Breast epithelium (tissue), 3 donors: ENCODE measurements around the gene GTF2E1.

Experiments
- POLR2AphosphoS5 ChIP-seq, 3 donors: sonication (generic); formaldehyde crosslinking; IDR thresholded peaks; one replicate each; pipeline ENCODE4 v1.6.1; 2017; ENCODE audit warnings: antibody characterized with exemption in 3 of 3
- TF ChIP-seq, protein P1 (sequence below), 3 donors: fragments of 450-650 bp; IDR thresholded peaks; one replicate each; pipeline ENCODE4 v1.5.1; 2016 to 2017; ENCODE audit warnings: antibody characterized with exemption in 3 of 3, mild to moderate bottlenecking in 3 of 3, moderate library complexity in 3 of 3

GRCh38 chr3:120821426-120821825 is 78.9 kb downstream of the GTF2E1 start:
- TF ChIP-seq, protein P1, sequence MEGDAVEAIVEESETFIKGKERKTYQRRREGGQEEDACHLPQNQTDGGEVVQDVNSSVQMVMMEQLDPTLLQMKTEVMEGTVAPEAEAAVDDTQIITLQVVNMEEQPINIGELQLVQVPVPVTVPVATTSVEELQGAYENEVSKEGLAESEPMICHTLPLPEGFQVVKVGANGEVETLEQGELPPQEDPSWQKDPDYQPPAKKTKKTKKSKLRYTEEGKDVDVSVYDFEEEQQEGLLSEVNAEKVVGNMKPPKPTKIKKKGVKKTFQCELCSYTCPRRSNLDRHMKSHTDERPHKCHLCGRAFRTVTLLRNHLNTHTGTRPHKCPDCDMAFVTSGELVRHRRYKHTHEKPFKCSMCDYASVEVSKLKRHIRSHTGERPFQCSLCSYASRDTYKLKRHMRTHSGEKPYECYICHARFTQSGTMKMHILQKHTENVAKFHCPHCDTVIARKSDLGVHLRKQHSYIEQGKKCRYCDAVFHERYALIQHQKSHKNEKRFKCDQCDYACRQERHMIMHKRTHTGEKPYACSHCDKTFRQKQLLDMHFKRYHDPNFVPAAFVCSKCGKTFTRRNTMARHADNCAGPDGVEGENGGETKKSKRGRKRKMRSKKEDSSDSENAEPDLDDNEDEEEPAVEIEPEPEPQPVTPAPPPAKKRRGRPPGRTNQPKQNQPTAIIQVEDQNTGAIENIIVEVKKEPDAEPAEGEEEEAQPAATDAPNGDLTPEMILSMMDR (IDR thresholded peaks at IDR 0.05), result no peak
- no peak for TF ChIP-seq POLR2AphosphoS5 (IDR thresholded peaks at IDR 0.05)
